ENCODE measurements around the gene IL1RAPL1.
"Not testable (repeated sequence)": the region's sequence is repeated elsewhere in the genome, so short reads cannot be mapped to it uniquely, and the experiment has no call there.

IL1RAPL1 gene

DNA sequence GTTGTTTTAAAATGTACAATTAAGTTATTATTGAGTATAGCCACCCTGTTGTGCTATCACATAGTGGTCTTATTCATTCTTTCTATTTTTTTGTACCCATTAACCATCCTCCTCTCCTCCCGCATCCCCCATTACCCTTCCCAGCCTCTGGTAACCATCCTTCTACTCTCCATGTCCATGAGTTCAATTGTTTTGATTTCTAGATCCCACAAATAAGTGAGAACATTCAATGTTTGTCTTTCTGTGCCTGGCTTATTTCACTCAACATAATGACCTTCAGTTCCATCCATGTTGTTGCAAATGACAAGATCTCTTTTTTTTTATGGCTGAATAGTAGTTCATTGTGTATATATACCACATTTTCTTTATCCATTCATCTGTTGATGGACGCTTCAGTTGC, 179.3 kb downstream of the IL1RAPL1 start:
- DNase-seq (ENCODE audit: low read depth in 2 of 2, low spot score in 1 of 2): not testable (repeated sequence)

GRCh38 chrX:28773807-28774206, 186.6 kb downstream of the IL1RAPL1 start:
- no peak for DNase-seq (ENCODE audit: low read depth in 2 of 2, low spot score in 1 of 2)

DNA sequence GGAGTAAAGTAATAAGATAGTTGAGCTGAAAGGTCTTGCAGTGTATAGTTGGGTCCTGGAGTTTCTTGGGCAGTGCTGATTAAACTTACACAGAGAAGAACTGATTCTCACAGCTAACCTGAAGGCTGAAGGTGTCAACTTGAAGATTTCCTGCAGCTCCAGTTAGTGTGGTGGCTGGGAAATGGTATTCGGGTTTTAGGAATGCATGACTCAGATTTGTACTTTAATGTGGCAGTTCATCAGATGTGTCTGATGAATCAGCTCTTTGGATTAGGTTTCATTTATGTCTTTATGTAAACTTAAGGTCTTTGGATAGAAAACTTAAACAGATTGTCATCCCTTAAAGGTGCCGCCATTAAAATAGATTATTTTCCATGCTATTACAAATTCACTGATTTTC, 200.0 kb downstream of the IL1RAPL1 start:
- DNase-seq (ENCODE audit: low read depth in 2 of 2, low spot score in 1 of 2): no peak

DNA sequence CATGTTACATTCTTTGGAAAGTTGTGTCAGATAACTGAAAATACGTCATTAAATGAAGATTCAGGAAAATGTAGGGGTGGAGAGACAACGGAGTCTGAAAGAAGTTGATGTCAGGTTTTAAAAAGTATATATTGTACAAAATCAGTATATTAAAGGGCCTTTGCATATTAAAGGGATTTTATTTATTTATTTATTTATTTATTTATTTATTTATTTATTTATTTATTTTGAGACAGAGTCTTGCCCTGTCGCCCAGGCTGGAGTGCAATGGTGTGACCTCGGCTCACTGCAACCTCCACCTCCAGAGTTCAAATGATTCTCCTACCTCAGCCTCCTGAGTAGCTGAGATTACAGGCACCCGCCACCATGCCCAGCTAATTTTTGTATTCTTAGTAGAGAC, 213.4 kb downstream of the IL1RAPL1 start:
- DNase-seq (ENCODE audit: low read depth in 2 of 2, low spot score in 1 of 2): not testable (repeated sequence)

DNA sequence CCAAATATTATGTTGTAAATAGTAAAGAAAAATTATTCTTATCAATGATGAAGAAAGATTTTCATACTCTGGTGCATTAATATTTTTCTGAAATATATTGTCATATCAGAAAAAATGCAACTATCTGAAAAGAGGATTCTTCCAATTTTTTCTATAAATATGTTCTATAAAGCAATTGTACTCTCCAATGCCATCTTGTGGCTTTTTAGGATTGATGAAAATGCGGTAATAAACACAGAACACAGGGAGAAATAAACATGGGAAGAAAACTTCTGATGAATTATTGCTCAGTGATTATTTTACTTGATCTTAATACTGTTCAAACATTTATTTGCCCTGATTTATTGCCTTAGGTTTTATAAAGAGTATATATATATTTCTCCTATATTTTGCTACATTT, 215.4 kb downstream of the IL1RAPL1 start:
- no peak for DNase-seq (ENCODE audit: low read depth in 2 of 2, low spot score in 1 of 2)

DNA sequence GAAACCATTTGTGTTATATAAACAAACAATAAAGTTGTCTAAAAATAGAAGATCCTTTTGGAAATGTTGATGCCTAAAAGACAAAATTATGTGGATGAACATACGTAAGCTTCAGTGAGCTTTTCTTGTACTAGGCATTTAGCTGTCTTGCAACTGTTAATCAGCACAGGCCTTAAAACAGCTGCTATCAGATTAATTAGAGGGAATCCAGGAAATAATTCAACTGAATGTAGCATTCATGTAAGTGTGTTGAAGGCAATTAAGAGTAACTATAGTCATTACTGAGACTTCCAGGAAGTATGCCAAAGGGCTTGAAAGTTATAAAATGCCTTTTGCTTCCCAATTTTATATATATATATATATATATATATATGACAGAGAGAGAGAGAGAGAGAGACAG, 248.7 kb downstream of the IL1RAPL1 start:
- DNase-seq (ENCODE audit: low read depth in 2 of 2, low spot score in 1 of 2): no peak

DNA sequence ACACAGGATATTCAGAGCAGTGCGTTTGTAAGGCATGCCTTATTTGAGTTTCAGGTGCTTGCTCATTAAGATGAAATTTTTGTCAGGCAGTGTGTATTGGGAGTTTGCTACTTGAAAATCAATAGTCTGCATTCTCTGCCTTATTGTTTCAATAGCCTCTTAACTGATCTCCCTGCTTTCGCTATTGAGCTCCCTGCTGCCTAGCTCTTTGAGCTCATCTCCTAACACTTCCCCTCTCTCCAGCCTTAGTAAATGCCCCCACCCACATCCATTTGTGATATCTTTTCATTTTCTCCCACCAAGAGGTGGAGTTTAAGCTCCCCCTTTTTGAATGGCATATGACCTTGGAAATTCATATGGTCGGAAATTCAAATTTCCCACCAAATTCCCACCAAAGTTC, 256.6 kb downstream of the IL1RAPL1 start:
- DNase-seq (ENCODE audit: low read depth in 2 of 2, low spot score in 1 of 2): no peak

DNA sequence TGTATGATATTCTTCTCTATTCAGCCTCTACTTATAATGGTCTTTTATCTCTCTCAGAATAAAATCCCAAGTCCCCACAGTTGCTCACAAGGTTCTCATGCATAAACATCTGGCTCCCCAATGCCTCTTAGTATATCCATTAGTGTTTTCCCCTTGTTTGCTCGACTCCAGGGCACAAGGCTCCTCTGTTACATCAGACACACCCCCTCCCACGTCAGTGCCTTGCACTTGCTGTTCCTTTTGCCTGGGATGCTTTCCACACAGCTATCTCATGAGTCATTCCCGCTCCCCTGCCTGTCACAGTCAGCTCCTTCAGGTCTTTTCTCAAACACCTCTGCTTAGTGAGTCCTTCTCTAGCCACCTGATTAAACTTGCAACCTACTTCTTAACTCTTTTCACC, 260.2 kb downstream of the IL1RAPL1 start:
- DNase-seq (ENCODE audit: low read depth in 2 of 2, low spot score in 1 of 2): no peak

- DNase-seq (ENCODE audit: low read depth in 2 of 2, low spot score in 1 of 2): no peak
Observed at GRCh38 chrX:28848707-28849106, 261.5 kb downstream of the IL1RAPL1 start.

GRCh38 chrX:28850955-28851354, 263.7 kb downstream of the IL1RAPL1 start:
- DNase-seq (ENCODE audit: low read depth in 2 of 2, low spot score in 1 of 2): no peak

DNA sequence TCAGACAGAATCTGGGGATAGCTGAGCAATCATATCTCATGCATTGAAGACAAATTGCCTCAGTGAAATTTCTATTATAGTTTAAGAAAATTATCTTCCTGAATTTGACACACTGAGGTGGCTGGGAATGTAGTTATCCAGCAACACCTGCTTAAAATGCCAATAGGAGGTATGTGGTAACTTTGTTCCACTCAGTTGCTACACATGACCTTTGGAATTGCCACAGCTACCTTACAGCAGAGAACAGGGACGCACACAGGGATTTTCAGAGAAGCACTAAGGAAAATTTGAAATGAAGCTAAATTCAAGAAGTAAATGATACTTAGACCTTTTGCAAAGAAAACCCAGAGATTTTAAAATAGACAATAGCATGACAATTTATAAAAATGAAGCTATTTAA, 264.6 kb downstream of the IL1RAPL1 start:
- DNase-seq (ENCODE audit: low read depth in 2 of 2, low spot score in 1 of 2): no peak

DNA sequence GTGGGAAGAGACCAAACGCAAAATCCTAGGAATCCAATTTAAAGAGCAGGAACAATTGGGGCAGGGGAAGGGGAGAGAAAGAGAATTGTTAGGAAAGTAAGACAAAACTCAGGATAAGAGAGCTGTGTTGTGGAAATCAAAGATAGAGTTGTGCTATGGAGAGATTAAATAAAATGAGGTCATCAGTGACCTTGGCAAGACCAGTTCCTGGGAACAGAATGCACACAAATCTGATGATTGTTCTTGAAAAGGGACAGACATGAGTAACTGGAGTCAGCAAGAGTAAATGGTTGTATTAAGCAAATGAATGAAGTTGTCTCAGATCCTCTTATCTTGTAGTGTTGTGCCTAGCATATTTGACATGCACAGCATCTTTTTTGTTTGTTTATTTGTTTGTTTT, 267.4 kb downstream of the IL1RAPL1 start:
- no peak for DNase-seq (ENCODE audit: low read depth in 2 of 2, low spot score in 1 of 2)

GRCh38 chrX:28876408-28876807, 289.2 kb downstream of the IL1RAPL1 start:
- DNase-seq (ENCODE audit: low read depth in 2 of 2, low spot score in 1 of 2): no peak

GRCh38 chrX:28876901-28877300, 289.7 kb downstream of the IL1RAPL1 start:
- DNase-seq (ENCODE audit: low read depth in 2 of 2, low spot score in 1 of 2): no peak

- no peak for DNase-seq (ENCODE audit: low read depth in 2 of 2, low spot score in 1 of 2)
Observed at GRCh38 chrX:28880136-28880535, 292.9 kb downstream of the IL1RAPL1 start.

DNA sequence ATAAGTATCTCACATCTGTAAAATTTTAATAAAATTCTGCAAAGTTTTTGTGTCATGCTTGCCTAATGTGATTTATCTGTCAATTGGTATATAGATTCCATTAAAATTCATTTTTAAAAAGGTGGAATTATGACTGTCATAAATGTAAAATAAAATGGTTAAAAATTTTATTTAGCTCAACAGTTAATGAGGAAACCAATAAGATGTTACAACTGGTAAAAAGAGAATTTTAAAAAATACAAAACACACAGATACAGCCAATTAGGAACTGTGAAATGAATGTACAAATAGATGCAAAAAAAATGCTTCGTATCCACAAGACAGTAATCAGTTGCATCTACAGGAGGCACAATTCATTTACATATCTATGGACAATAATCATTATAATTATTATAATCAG, 297.6 kb downstream of the IL1RAPL1 start:
- no peak for DNase-seq (ENCODE audit: low read depth in 2 of 2, low spot score in 1 of 2)

DNA sequence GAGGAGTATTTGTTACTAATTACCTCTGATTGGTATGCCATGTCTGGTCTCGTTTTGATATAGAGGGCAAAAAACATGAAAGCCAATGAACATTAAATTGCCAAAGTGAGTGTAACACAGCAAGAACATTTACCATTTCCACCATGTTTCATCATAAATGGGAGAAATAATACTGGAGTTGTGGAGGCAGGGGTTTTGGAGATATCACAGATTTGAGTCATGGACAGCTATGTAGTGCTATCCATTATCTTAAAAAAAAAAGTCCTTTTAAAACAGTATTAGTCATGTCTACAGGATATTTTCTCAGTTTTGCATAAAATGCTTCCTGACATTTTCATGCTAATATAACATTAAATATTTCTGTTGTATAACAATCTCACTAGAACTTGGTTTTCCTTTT, 301.2 kb downstream of the IL1RAPL1 start:
- DNase-seq (ENCODE audit: low read depth in 2 of 2, low spot score in 1 of 2): no peak

- no peak for DNase-seq (ENCODE audit: low read depth in 2 of 2, low spot score in 1 of 2)
Observed at GRCh38 chrX:28889591-28890090, 302.4 kb downstream of the IL1RAPL1 start.

DNA sequence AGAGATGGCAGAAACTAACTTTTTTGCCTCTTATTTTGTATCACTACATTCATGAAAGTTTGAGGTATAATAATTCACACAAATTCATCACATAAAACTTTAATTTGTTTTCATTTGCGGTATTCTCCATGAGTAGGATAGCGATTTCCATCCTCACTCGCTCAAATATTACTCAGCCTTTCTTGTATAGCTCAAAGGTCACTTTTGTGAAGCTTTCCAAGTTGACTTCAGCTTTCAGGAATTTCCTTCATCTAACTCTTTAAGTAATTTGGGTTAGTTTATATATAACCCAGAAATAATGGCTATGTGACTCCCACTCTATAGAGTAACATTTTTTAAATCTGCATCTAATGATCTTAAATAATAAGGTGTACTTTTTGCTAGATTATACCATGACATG, 314.4 kb downstream of the IL1RAPL1 start:
- DNase-seq (ENCODE audit: low read depth in 2 of 2, low spot score in 1 of 2): no peak

GRCh38 chrX:28910487-28910886, 323.2 kb downstream of the IL1RAPL1 start:
- DNase-seq (ENCODE audit: low read depth in 2 of 2, low spot score in 1 of 2): no peak

DNA sequence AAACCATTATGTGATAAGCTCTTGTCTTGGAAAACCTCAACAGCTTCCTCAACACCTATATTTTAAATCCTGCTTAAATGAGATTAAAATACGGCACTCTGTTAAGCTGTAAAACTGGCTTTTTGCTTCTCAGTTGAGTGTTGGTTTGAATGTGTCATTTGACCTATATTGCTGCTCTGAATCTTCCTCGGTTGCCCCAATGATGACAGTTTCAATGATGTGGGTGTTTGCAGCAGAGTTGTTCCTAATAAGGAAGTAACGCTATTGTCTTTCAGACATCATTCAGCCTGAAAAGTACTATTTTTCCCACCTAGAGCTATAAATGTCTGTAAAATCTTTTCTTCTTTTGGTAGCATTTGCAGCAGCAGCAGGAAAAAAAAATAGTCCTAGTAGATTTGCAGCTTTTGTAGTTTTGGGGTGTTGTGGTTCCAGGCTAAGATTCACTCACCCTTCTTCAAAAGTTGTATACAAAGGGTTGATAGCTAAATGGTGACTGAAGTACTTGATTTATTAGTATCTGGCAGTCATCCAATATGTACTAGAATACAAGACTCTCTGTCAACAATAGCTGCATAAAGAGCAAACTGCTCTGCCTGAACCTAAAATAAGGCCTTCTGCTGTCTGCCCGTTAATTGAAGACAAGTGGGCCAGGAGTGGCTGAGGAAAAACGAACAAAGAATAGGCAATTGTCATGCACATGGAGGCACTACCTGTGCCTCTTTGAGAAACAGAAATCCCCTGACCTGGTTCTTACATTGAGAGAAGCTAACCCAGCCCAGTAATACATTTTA, 333.1 kb downstream of the IL1RAPL1 start:
- DNase-seq (ENCODE audit: low read depth in 2 of 2, low spot score in 1 of 2): no peak

- DNase-seq (ENCODE audit: low read depth in 2 of 2, low spot score in 1 of 2): no peak
Observed at GRCh38 chrX:28922106-28922505, 334.9 kb downstream of the IL1RAPL1 start.

- DNase-seq (ENCODE audit: low read depth in 2 of 2, low spot score in 1 of 2): no peak
Observed at GRCh38 chrX:28946846-28947245, 359.6 kb downstream of the IL1RAPL1 start.

All from stimulated activated CD8-positive, alpha-beta memory T cell treated with anti-CD3 and anti-CD28 coated beads, Interleukin-4, amount 100 ng/mL, for 1 hour (primary cell).